HG03103 (cell line): ENCODE results near the gene GABARAPL2.

Experiments used
- ATAC-seq: cut with Tn5 transposase; IDR thresholded peaks from one replicate; pipeline ENCODE4 v1.9.1; 2021; ENCODE audit warnings: low read depth; ENCODE audit not compliant: unreplicated experiment

The GABARAPL2 gene

GRCh38 chr16:75626806-75627205 lies 60.6 kb downstream of the GABARAPL2 start:
- ATAC-seq = no peak
